Fibroblast of mammary gland (primary cell): ENCODE data around the gene MAG.

Source experiments
- DNase-seq: peaks from one replicate; pipeline ENCODE4 v3.0.0-alpha.2; 2010; ENCODE audit warnings: low read depth
- H3K4me3 ChIP-seq: 2 replicates; pipeline ENCODE4 v1.5.1; 2011; ENCODE audit warnings: low read depth, mild to moderate bottlenecking, low read length, moderate library complexity; ENCODE audit not compliant: control insufficient read depth
- TF ChIP-seq, protein P1 (sequence below): conservative IDR thresholded peaks from 2 replicates; pipeline ENCODE4 v1.5.1; 2011; ENCODE audit warnings: low read depth, low read length, inconsistent platforms; ENCODE audit not compliant: control insufficient read depth, insufficient read depth

MAG gene

DNA sequence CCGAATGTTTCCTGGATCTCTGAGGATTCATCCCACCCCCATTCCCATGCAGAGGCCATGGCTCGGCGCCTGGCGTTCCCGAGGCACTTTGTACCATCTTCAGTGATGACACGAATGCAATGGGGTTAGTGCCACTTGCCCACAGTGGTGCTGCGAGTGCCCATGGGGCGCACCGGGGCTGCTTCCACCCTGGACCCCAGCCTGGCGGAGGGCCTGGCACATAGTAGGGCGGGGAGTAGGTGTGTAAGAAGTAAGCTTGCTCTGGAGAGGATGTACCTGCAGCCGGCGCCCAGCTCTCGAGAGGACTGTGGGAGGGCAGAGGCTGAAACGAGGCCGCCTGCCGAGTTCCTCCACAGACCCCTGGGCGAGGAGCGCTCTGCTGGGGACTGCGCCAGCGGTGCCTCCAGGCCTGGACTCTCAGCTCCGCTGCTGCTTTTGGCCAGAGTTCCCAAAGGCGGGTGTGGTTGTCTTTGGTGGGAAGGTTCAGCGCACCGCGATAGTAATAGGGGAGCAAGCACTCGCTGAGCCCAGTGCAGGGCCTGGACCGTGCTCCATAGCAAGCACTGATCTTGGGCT lies 15.2 kb upstream of the MAG start:
- DNase-seq, result no peak
- H3K4me3 ChIP-seq, result no peak overlapping the region
- TF ChIP-seq, protein P1, sequence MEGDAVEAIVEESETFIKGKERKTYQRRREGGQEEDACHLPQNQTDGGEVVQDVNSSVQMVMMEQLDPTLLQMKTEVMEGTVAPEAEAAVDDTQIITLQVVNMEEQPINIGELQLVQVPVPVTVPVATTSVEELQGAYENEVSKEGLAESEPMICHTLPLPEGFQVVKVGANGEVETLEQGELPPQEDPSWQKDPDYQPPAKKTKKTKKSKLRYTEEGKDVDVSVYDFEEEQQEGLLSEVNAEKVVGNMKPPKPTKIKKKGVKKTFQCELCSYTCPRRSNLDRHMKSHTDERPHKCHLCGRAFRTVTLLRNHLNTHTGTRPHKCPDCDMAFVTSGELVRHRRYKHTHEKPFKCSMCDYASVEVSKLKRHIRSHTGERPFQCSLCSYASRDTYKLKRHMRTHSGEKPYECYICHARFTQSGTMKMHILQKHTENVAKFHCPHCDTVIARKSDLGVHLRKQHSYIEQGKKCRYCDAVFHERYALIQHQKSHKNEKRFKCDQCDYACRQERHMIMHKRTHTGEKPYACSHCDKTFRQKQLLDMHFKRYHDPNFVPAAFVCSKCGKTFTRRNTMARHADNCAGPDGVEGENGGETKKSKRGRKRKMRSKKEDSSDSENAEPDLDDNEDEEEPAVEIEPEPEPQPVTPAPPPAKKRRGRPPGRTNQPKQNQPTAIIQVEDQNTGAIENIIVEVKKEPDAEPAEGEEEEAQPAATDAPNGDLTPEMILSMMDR, result no peak

DNA sequence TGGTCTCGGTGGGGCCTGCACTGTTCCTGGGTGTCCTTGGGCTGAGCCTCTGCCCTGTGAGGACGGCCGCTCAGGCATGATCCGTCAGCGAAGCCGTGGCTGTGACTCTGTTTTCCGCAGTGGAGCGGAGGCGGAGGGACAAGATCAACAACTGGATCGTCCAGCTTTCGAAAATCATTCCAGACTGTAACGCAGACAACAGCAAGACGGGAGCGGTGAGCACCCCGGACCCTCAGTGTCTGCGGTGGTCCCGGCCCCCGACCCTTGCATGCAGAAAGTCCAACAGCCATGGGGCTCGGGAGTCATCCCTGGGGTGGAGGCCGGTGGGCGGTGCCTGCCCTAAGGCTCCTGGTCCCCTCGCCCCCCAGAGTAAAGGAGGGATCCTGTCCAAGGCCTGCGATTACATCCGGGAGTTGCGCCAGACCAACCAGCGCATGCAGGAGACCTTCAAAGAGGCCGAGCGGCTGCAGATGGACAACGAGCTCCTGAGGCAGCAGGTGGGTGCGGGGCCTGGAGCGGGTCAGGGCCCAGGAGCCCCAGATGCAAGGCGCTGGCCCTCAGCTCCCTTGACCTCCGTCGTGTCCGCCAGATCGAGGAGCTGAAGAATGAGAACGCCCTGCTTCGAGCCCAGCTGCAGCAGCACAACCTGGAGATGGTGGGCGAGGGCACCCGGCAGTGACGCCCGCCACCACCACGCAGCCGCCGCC lies 13.2 kb upstream of the MAG start:
- H3K4me3 ChIP-seq, result no peak overlapping the region
- no peak for DNase-seq
- TF ChIP-seq, protein P1, result no peak

DNA sequence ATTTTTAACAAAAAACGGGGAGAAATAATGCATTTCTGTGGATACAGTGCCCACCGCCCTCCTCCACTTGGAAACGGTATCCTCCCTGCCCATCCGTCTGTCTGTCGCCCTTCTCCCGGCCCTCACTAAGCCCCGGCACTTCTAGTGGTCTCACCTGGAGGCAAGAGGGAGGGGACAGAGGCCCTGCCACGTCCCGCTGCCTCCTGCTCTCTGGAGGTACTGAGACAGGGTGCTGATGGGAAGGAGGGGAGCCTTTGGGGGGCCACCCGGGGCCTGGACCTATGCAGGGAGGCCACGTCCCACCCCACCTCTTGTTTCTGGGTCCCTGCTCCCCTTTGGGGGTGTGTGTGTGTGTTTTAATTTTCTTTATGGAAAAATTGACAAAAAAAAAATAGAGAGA lies 12.6 kb upstream of the MAG start:
- TF ChIP-seq, protein P1, result no peak
- no peak for DNase-seq
- H3K4me3 ChIP-seq, result no peak overlapping the region

DNA sequence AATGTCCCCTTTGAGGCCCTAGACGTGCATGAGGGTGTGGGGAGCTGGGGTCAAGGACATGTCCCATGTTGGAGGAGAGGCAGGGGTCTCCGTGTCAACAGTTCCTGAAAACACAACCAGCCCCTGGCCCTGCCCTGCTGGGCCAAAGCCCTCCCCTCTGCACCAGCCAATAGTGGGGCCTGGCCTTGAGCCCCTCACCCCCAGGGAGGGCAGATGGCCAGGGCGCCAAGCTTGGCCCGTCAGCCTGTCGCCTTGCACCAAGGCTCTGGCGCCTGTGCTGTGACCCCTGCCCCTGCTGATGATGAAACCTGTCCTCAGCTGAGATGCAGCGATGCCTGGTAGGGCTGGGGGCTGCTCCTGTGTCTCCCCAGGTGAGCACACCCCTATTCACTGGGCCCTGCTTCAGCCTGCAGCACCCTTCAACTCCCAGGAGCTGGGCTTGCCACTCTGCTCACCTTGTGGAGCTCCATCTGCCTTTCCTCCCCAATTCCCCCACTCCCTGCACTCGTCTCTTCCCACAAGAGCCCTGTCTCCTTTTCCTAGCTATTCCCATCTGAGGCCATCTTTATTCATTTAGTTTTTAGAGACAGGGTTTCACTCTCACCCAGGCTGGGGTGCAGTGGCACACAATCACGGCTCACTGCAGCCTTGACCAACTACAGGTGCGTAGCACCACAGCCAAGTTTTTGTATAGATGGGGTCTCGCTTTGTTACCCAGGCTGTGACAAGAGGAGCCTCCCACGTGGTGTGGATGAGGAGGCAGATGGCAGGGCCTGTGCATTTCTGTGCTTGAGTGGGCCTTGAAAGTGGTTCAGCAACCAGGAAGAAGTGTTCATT lies 11.8 kb upstream of the MAG start:
- TF ChIP-seq, protein P1, result no peak
- H3K4me3 ChIP-seq, result no peak overlapping the region
- DNase-seq, result no peak

DNA sequence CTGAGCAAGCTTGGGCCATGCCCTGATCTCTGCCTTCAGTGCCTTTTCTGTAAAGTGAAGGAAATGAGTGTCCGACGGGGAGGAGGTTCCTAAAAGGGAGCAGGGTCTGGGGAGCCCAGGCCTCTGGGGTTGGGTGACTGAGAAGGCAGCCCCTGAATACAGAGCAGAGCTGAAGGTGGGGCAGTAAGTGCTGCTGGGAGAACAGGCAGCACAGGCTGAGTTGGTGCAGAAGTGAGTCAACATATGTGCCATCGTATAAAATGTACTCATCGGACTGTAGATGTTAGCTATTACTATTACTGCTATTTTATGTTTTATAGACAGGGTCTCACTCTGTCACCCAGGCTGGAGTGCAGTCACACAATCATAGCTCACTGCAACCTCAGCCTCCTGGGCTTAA lies 10.7 kb upstream of the MAG start:
- no peak for DNase-seq
- TF ChIP-seq, protein P1, result no peak

DNA sequence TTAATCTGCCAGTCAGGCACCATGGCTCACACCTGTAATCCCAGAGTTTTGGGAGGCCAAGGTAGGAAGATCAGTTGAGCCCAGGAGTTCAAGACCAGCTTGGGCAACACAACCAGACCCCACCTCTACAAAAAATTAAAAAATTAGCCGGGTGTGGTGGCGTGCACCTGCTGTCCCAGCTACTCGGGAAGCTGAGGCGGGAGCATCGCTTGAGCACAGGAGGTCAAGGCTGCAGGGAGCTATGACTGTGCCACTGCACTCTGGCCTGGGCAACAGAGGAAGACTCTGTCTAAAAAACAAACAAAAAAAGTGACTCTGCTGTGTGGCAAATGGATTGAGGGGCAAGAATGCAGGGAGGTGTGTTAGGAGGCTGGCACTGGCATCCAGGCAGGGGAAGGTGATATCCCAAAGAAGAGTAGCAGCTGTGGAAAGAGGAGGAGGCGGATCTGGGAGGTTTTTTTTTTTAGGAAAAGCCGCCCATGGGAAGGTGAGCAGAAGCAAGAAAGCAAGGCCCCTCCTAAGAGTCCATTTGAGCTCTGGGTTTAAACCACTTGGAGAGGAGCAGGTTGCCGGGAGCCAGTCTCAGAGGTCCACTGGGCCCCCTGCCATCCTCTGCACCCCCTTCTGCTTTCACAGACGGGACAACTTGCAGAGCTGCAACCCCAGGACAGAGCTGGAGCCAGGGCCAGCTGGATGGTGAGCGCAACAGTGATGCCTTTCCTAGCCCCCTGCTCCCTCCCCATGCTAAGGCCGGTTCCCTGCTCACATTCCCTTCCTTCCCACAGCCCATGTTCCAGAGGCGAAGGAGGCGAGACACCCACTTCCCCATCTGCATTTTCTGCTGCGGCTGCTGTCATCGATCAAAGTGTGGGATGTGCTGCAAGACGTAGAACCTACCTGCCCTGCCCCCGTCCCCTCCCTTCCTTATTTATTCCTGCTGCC lies 7.5 kb upstream of the MAG start:
- DNase-seq, result no peak
- TF ChIP-seq, protein P1, result no peak

More for the DNA sequence above, 10.7 kb upstream of the MAG start:
- no peak overlapping the region for H3K4me3 ChIP-seq

More for the DNA sequence above, 7.5 kb upstream of the MAG start:
- H3K4me3 ChIP-seq, result no peak overlapping the region
